Effector memory CD4-positive, alpha-beta T cell (primary cell): ENCODE data around the gene PLEKHG5.
"Not testable (repeated sequence)": the region's sequence is repeated elsewhere in the genome, so short reads cannot be mapped to it uniquely, and the experiment has no call there.

Experiments
- DNase-seq, 3 donors: peaks; one replicate each; pipeline ENCODE4 v3.0.0-alpha.2; 2020
- H3K27ac ChIP-seq: 2 replicates; pipeline ENCODE4 v1.7.0; 2013; ENCODE audit warnings: mild to moderate bottlenecking, low read length, moderate library complexity; ENCODE audit not compliant: insufficient read depth, poor library complexity, severe bottlenecking
- H3K27me3 ChIP-seq: replicated peaks from 2 replicates; pipeline ENCODE4 v1.7.0; 2013; ENCODE audit warnings: mild to moderate bottlenecking, low read length; ENCODE audit not compliant: insufficient read depth, control insufficient read depth, poor library complexity, severe bottlenecking
- H3K36me3 ChIP-seq: 2 replicates; pipeline ENCODE4 v1.7.0; 2013; ENCODE audit warnings: mild to moderate bottlenecking, low read length, moderate library complexity; ENCODE audit not compliant: control insufficient read depth, insufficient read depth
- H3K4me1 ChIP-seq: 2 replicates; pipeline ENCODE4 v1.7.0; 2013; ENCODE audit warnings: low read length, mild to moderate bottlenecking; ENCODE audit not compliant: control insufficient read depth, insufficient read depth, poor library complexity, severe bottlenecking
- H3K4me3 ChIP-seq: 2 replicates; pipeline ENCODE4 v1.7.0; 2013; ENCODE audit warnings: low read length, low read depth, mild to moderate bottlenecking; ENCODE audit not compliant: insufficient read depth, poor library complexity, severe bottlenecking
- H3K9me3 ChIP-seq: 2 replicates; pipeline ENCODE4 v1.7.0; 2013; ENCODE audit warnings: mild to moderate bottlenecking, low read length, moderate library complexity; ENCODE audit not compliant: control insufficient read depth

PLEKHG5 gene

DNA sequence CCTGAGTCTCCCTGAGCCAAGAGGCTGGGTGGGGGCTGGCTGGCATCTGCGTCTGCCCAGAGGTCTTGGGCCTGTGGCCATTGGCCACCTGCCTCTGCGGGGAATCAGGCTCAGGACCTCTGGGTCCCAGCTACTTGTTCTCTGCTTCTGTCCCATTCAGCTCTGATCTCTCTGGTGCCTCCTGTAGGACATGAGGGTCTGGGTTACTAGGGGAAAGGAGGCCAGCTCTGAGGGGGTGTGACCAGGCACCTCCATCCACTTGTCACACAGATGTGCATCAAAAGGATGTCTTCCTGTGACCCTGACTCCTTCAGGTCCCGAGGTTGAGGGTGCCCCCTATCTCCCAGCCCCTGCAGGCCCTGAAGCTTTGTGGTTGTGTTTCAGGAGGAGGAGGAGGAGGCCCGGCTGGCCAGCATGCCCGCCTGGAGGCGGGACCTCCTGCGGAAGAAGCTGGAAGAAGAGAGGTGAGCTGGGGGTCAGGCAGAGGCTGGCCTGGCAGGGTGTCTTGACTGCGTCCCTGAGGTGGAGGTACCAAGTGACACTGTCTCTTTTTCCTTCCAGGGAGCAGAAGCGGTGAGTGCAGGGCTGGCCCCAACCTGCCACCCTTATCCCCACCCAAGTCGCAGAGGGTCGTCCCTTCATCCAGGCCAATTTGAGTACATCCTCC lies 34.5 kb downstream of the PLEKHG5 start:
- peaks cover 36% of the 10 kb centered on the region for H3K4me1 ChIP-seq
- peaks cover 10% of the 10 kb centered on the region for H3K36me3 ChIP-seq
- no peaks in the 10 kb centered on the region for H3K27me3 ChIP-seq
- no peak for DNase-seq
- H3K4me3 ChIP-seq, result no peak overlapping the region
- no peak overlapping the region for H3K27ac ChIP-seq
- H3K9me3 ChIP-seq, result no peaks in the 10 kb centered on the region

DNA sequence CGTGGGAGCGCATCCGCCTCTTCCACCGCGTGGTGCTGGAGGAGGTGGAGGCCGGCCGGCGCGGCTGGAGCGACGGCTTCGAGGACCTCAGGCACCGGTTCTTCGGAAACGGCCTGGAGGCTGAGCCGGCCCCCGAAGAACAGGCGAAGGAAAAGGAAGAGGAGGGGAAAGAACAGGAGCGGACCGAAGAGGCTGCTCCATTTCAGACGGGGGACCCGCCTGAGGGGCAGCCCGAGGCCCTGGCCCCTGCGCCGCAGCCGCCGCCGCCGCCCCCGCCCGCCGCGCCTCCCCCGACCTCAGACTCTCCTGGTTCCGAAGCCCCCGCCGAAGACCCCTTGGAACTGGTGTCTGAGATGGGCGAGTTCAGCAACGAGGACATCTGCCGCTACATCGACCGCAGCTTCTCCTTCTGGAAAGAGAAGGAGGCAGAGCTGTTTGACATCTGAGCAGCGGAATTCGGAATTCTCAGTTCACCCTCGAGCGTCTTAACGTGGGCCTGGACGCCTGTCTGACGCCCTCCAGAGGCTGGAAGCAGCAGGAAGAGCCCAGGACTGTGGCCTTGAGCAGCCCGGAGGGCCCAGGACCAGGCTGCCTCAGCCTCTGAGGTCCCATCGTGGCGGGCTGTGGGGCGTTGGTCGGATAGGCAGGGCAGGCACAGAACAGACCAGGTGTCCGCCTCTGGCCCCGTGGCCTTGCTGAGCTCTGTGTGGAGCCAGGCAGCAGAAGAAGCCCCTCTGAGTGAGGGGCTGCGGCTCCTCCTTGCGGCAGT lies 35.5 kb downstream of the PLEKHG5 start:
- not testable (repeated sequence) for H3K9me3 ChIP-seq, H3K27me3 ChIP-seq, H3K4me3 ChIP-seq, DNase-seq, H3K27ac ChIP-seq, H3K36me3 ChIP-seq
- peaks cover 26% of the 10 kb centered on the region for H3K4me1 ChIP-seq

DNA sequence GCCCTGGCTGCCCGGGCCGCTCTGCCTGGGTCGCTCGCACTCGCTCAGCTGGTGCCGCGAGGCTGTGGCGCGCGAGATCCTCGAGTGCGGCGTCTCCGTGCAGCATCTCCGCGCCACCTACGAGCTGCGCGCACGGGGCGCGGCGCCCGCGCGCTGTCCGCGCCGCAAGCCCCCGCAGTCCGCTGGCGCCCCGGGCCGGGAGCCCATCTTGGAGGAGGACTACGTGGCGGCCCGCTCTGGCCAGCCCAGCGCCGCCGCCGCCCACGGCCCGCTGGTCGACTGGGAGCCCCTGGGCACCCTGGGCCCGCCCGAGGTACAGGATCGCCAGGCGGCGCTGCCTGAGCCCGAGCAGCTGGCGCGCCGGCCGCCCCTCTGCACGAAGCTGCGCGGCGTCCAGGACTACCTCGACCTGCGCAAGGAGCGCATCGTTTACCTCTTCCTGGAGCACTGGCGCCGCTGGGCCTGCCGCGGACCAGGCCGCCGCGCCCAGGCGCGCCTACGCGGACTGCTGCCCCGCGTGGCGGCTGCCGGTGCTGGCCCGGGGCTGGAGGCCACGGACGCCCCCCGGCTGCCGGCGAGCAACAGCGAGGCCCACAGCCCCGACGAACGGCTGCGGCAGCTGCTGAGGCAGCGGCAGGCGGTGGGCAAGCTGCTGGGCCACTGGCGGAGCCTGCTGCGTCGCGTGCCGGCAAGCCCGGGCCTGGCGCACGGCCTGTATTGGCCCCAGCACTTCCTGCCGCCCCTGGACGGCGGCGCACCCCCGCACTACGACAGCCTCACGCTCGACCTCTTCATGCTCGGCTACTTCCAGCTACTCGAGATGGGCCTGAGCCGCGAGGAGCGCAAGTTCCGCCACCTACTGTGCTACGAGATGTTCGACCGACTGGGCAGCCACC lies 36.4 kb downstream of the PLEKHG5 start:
- H3K36me3 ChIP-seq, result no peaks in the 10 kb centered on the region
- no peak overlapping the region for H3K27ac ChIP-seq
- no peaks in the 10 kb centered on the region for H3K9me3 ChIP-seq
- no peaks in the 10 kb centered on the region for H3K27me3 ChIP-seq
- H3K4me1 ChIP-seq, result peaks cover 21% of the 10 kb centered on the region
- peak in 2 of 3 donors; percentile 38 for DNase-seq
- H3K4me3 ChIP-seq, result no peak overlapping the region

DNA sequence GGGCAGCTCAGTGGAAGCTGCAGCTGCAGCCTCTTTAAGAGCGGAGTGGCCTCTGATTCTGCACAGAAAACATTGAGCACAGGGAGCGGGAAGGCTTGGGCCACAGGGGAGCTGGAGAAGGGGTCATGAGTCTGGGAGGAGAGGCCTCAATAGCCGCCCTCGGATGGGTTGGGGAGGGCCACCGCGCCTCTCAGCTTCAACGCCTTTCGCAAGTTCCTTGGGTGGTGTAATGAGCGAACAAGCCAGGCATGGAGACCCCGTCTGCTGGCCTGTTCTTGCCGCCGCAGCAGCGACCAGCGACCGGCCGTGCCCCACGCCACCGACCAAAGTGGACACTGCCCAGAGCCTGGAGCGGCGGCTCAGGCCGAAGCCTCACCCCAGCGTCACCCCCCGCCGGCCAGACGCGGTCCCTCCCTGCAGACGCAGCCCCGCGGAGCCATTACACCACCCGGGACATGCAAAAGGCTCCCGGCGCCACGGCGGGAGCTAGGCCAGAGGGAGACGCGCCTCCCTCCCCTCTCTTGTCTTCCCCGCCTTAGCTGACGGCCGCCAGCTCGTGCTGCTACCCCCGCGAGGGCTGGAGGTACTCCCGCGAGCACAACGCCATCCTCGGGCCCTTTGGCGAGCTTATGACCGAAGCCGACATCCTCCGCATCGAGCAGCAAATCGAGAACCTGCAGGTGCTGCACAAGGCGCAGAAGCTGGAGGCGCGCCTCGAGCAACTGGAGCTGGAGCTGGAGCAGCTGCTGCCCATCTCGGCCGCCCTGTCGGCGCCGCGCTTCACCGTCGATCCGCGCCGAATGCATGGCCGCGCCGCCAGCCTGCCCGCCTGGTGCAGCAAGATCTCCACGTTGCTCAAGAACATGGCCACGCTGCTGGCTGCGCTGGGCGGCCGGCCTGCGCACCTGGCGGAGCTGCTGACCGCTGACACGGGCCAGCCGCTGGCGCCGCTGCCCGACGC lies 37.3 kb downstream of the PLEKHG5 start:
- peaks cover 11% of the 10 kb centered on the region for H3K4me1 ChIP-seq
- H3K27me3 ChIP-seq, H3K36me3 ChIP-seq, H3K4me3 ChIP-seq, H3K9me3 ChIP-seq, H3K27ac ChIP-seq, DNase-seq: not testable (repeated sequence)

DNA sequence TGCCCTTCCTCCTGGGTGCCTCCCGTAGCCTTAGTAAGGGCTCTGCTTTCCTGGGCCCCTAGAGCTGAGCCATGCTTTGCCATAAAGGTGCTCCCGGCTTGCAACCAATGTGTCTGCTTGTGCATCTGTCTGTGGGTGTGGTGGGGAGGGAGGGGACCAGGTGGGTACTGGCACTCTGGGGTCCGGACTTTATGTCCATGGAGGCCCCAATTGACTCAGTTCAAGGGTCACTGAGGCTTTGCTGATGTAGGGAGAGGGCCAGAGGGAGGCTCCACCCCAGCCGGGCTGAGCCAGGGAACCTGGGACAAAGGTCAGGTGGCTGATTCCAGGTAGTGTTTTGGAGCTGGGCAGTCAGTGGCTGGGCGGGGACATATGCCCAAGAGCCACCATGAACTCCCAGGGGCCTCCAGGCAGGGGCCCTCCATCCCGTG lies 40.5 kb downstream of the PLEKHG5 start:
- Histone ChIP-seq H3K4me1 (peaks cover 33% of the 10 kb centered on the region), H3K27ac (no peak overlapping the region), H3K27me3 (peaks cover 19% of the 10 kb centered on the region), H3K9me3 (no peaks in the 10 kb centered on the region), H3K4me3 (no peak overlapping the region), H3K36me3 (no peaks in the 10 kb centered on the region)
- no peak for DNase-seq

DNA sequence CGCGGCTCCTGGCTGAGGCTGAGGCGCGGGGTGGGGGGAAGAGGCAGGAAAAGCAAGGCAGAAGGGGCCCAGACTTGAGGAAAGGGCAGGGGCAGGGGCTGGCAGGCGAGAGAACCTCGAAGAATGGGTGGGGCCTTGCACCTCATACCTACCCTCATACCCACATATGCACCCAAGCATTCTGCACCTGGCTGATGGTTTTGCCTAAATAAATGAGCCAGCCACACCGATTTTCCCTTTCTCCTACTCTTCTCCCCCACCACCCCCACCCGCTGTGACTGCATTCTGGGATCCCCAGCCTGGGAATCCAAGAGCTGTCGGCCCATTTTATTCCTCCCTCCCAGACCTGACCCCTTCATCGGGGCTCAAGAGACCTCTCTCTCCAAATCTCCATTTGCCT lies 41.0 kb downstream of the PLEKHG5 start:
- not testable (repeated sequence) for DNase-seq, H3K9me3 ChIP-seq, H3K27ac ChIP-seq, H3K4me3 ChIP-seq, H3K36me3 ChIP-seq
- Histone ChIP-seq H3K27me3 (peaks cover 19% of the 10 kb centered on the region), H3K4me1 (peaks cover 30% of the 10 kb centered on the region)

DNA sequence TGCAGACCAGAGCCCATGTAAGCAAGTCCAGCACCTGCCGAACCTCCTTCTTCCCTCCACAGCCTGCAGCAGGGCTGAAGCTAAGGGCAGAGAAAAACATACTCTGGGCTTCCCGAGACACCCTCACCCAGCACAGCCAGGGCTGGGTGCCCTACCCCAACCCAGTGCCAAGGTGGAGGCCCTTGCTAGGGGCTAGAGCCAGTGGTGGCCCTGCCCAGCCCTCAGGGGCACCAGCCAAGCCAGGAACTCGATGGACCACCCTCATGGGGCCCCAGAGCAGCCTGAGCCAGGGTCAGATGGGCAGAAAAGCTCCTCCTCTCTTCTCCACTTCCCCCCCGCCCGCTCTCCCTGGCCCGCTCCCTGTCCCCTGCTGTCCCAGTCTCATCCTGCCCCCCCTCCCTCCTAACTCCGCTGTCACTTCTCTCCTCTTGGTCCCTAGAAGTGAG lies 41.4 kb downstream of the PLEKHG5 start:
- no peaks in the 10 kb centered on the region for H3K9me3 ChIP-seq
- H3K4me3 ChIP-seq, result no peak overlapping the region
- peaks cover 28% of the 10 kb centered on the region for H3K4me1 ChIP-seq
- H3K27ac ChIP-seq, result no peak overlapping the region
- H3K36me3 ChIP-seq, result no peaks in the 10 kb centered on the region
- DNase-seq, result no peak
- peaks cover 19% of the 10 kb centered on the region for H3K27me3 ChIP-seq

DNA sequence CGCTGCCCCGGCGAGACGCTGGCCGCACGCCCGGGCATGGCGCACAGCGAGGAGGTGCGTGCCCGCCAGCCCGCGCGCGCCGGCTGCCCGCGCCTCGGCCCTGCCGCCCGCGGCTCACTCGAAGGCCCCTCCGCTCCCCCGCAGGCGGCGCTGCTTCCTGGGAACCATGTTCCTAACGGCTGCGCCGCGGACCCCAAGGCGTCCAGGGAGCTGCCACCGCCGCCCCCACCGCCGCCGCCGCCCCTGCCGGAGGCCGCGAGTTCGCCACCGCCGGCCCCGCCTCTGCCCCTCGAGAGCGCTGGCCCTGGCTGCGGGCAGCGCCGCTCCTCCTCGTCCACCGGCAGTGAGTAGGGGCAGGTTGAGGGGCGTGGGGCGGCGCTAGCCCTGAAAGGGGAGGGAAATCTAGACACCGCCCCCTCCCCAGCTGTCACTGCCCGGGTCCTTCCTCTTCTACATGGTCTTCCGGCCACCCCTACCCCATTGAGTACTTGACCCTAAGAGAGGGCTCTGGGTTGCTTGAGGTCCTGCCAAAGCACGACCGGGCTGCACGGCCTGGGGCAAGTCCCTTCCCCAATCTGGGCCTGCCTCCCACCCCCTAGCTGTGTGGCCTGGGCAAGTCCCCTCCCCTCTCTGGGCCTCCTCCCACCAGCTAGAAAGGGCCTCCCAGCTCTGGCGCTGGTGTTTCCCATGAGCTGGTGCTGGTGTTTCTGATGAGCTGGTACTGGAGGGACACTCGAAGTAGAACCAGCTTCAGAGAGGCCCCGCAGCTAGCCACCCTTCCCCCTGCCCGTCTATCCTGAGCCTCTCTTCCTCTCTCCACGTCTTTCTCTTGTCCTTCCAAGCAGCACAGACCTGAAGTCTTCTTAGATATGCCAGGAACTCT lies 42.5 kb downstream of the PLEKHG5 start:
- Histone ChIP-seq H3K4me3 (no peak overlapping the region), H3K27me3 (peaks cover 19% of the 10 kb centered on the region)

More for the DNA sequence above, 42.5 kb downstream of the PLEKHG5 start:
- Histone ChIP-seq H3K36me3 (no peaks in the 10 kb centered on the region), H3K27ac (no peak overlapping the region), H3K4me1 (peaks cover 23% of the 10 kb centered on the region), H3K9me3 (no peaks in the 10 kb centered on the region)
- DNase-seq, result peak in 2 of 3 donors; percentile 25 to 30
